ENCODE data around the gene CDH2. TPM values are rescaled to one million over a fixed set of nuclear protein-coding genes. Genes with fewer than 3 reads are reported as not detected.

Gene CDH2
- total and polyA plus RNA-seq, 7 donors, result under 0.01 to 8.2 (median 5.6) TPM; not detected in 1

DNA sequence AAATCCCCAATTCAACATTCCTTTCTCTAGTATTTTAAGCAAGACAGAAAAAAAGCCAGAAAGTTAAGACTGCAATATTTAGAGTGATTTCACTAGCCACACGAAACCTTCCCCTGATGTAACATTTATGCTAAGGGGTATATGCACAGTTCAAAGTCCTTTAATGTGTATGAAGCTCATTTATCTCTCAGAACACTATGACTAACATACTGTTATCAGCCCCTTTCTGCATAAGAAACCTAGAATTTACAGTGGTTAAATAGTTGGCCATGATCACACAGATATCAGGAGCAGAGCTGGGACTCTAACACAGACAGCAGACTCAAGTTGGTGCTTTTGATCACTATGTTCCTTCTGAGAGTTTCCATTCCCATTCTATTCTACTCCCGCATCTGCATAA lies 185.5 kb downstream of the CDH2 start:
- intact Hi-C loops (cut with DNase I), result no loop called here
- Histone ChIP-seq H3K27ac (no peak overlapping the region), H3K27me3 (no peaks in the 10 kb centered on the region)

DNA sequence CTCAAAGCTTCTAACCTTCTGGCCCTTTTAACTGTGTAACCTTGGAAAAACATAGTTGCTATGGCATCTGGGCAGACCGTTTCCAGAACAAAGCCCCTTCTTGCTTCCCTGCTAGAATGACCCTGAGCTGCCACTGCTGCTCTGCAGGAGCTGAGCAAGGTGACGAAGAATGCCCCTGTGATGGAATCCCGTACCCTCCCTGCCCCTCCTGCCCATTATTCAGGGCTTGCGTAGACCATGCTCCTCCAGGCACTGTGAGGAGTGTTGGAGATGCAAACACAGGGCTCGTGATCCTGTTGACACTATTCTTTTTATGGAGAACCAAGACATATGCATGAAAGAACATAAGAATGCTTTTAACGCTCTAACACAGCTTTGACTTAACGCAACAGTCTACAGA lies 191.1 kb downstream of the CDH2 start:
- DNase-seq, result no peak
- intact Hi-C loops (cut with DNase I), result no loop called here
- no peak overlapping the region for H3K4me3 ChIP-seq
- no peaks in the 10 kb centered on the region for H3K4me1 ChIP-seq
- WGBS, 2 donors, result 81 to 85% methylated on average over 7 of the region's 7 CpGs
- no peaks in the 10 kb centered on the region for H3K36me3 ChIP-seq
- H3K27ac ChIP-seq, result no peak overlapping the region
- H3K9me3 ChIP-seq, result no peaks in the 10 kb centered on the region
- TF ChIP-seq POLR2AphosphoS5 (IDR thresholded peaks at IDR 0.05) (no peak), POLR2A (IDR thresholded peaks at IDR 0.05) (no peak), EP300 (IDR thresholded peaks at IDR 0.05) (no peak)
- TF ChIP-seq, protein P1, sequence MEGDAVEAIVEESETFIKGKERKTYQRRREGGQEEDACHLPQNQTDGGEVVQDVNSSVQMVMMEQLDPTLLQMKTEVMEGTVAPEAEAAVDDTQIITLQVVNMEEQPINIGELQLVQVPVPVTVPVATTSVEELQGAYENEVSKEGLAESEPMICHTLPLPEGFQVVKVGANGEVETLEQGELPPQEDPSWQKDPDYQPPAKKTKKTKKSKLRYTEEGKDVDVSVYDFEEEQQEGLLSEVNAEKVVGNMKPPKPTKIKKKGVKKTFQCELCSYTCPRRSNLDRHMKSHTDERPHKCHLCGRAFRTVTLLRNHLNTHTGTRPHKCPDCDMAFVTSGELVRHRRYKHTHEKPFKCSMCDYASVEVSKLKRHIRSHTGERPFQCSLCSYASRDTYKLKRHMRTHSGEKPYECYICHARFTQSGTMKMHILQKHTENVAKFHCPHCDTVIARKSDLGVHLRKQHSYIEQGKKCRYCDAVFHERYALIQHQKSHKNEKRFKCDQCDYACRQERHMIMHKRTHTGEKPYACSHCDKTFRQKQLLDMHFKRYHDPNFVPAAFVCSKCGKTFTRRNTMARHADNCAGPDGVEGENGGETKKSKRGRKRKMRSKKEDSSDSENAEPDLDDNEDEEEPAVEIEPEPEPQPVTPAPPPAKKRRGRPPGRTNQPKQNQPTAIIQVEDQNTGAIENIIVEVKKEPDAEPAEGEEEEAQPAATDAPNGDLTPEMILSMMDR (IDR thresholded peaks at IDR 0.05), result no peak
- no peaks in the 10 kb centered on the region for H3K27me3 ChIP-seq

More for the DNA sequence above, 185.5 kb downstream of the CDH2 start:
- Histone ChIP-seq H3K36me3 (no peaks in the 10 kb centered on the region), H3K4me1 (no peaks in the 10 kb centered on the region), H3K9me3 (no peaks in the 10 kb centered on the region), H3K4me3 (no peak overlapping the region)
- WGBS, 2 donors, result 58 to 81% methylated on average over 2 of the region's 2 CpGs
- TF ChIP-seq POLR2A (IDR thresholded peaks at IDR 0.05), result no peak
- TF ChIP-seq POLR2AphosphoS5 (IDR thresholded peaks at IDR 0.05), result no peak
- TF ChIP-seq, protein P1 (IDR thresholded peaks at IDR 0.05), result no peak
- TF ChIP-seq EP300 (IDR thresholded peaks at IDR 0.05), result no peak
- DNase-seq, result no peak

DNA sequence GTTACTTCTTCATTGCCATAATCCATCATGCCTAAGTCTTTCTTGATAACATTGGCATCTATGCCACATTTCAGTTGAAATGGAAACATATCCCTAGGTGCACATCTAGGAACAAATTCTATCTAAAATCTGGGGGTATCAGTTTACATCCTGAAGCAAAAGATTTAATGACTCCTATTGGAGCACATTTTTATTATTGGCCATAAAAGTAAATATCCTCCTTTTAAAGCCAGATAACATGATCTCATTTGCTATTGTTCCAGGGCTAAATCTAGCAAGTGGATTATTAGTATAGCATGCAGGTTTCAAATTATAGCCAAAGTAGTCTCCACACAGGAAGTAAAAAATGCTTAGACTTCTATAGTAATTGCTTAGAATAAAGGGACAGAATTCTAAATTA lies 193.2 kb downstream of the CDH2 start:
- no peak for DNase-seq
- intact Hi-C loops (cut with DNase I), result no loop called here
- Histone ChIP-seq H3K4me3 (no peak overlapping the region), H3K9me3 (no peaks in the 10 kb centered on the region), H3K27ac (no peak overlapping the region), H3K36me3 (no peaks in the 10 kb centered on the region), H3K27me3 (no peaks in the 10 kb centered on the region), H3K4me1 (no peaks in the 10 kb centered on the region)
- TF ChIP-seq EP300 (IDR thresholded peaks at IDR 0.05), result no peak
- no peak for TF ChIP-seq POLR2AphosphoS5 (IDR thresholded peaks at IDR 0.05)
- TF ChIP-seq, protein P1 (IDR thresholded peaks at IDR 0.05), result no peak
- TF ChIP-seq POLR2A (IDR thresholded peaks at IDR 0.05), result no peak

DNA sequence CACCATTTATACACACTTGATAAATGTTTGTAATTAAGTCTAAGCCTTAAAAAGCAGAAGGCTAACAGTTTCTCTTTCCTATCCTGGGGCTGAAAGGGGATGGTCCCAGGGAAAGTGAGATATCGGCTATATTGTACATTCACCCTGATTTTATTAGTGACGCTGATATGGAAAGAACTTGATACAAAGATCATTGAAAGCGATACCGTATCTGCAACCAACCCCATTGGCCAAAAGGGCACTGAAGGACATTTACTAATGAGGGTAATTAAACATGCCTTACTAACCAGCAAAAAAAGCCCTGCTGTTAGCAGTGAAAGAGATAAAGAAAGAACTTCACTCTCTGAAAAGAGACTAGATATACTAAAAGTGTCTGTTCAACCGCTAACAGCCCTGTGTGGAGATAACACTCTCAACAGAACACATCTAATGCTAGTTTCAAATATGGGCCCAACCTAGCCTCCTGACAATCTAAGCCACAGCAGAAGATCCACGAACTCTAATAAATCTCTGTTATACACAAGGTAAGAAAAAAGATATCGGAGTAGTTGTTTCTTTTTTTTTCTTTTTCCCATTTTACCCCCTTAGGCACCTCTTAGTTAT lies 200.0 kb downstream of the CDH2 start:
- H3K4me1 ChIP-seq, result no peaks in the 10 kb centered on the region
- no peak for TF ChIP-seq POLR2A (IDR thresholded peaks at IDR 0.05)
- TF ChIP-seq EP300 (IDR thresholded peaks at IDR 0.05), result no peak
- no peak for TF ChIP-seq POLR2AphosphoS5 (IDR thresholded peaks at IDR 0.05)
- TF ChIP-seq, protein P1 (IDR thresholded peaks at IDR 0.05), result no peak
- H3K36me3 ChIP-seq, result no peaks in the 10 kb centered on the region
- H3K27ac ChIP-seq, result no peak overlapping the region
- no peak for DNase-seq
- H3K27me3 ChIP-seq, result no peaks in the 10 kb centered on the region
- no peaks in the 10 kb centered on the region for H3K9me3 ChIP-seq
- 75 to 83% methylated on average over 7 of the region's 7 CpGs for WGBS, 2 donors
- no peak overlapping the region for H3K4me3 ChIP-seq
- intact Hi-C loops (cut with DNase I), result no loop called here

DNA sequence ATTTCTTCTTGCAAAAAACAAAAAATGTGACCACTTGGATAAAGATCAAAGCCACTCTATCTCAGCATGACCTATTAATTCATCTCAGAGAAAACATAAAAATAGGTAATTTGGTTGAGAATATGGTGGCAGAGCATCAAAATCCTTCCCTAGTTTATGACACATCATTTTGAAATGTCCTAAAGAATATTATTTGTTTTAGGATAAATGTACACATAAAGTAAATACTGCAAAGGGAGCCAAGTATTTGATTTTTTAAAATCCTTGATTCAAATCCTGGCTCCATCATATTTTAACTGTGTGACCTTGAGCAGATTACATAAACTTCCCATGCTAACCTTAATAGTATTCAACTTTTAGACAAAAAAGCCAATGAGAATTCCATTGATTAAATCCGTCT lies 206.6 kb downstream of the CDH2 start:
- no peaks in the 10 kb centered on the region for H3K4me1 ChIP-seq
- H3K36me3 ChIP-seq, result no peaks in the 10 kb centered on the region
- no peak overlapping the region for H3K27ac ChIP-seq
- intact Hi-C loops (cut with DNase I), result no loop called here
- TF ChIP-seq, protein P1 (IDR thresholded peaks at IDR 0.05), result no peak
- TF ChIP-seq POLR2AphosphoS5 (IDR thresholded peaks at IDR 0.05) (no peak), EP300 (IDR thresholded peaks at IDR 0.05) (no peak), POLR2A (IDR thresholded peaks at IDR 0.05) (no peak)
- H3K9me3 ChIP-seq, result no peaks in the 10 kb centered on the region
- WGBS, 2 donors, result 75 to 87% methylated on average over 1 of the region's 1 CpG
- no peak for DNase-seq
- no peak overlapping the region for H3K4me3 ChIP-seq
- H3K27me3 ChIP-seq, result no peaks in the 10 kb centered on the region
